Liver (tissue), 3 donors: ENCODE measurements around the gene CYBA.

Source experiments
- FOXA1 ChIP-seq: IDR thresholded peaks from 2 replicates; pipeline ENCODE4 v1.6.1; 2016; ENCODE audit warnings: antibody characterized with exemption
- GABPA ChIP-seq, 2 donors: IDR thresholded peaks in 1 of 2; conservative IDR thresholded peaks in 1 of 2; 2 replicates each; pipeline ENCODE4 v1.6.1; 2016; ENCODE audit warnings: antibody characterized with exemption in 2 of 2, mild to moderate bottlenecking in 1 of 2, moderate library complexity in 1 of 2
- RXRA ChIP-seq, 2 donors: IDR thresholded peaks; 2 replicates each; pipeline ENCODE4 v1.6.1; 2017 to 2018; ENCODE audit warnings: antibody characterized with exemption in 2 of 2, mild to moderate bottlenecking in 1 of 2
- TF ChIP-seq, protein P1 (sequence below): fragments of 150-350 bp; IDR thresholded peaks from 2 replicates; pipeline ENCODE4 v1.5.1; 2017; ENCODE audit warnings: improper control_type of control experiment, low read depth, low read length; ENCODE audit not compliant: missing input control
- TF ChIP-seq, protein P2 (sequence below): IDR thresholded peaks from 2 replicates; pipeline ENCODE4 v1.6.1; 2016; ENCODE audit warnings: antibody characterized with exemption
- TF ChIP-seq, protein P3 (sequence below): IDR thresholded peaks from 2 replicates; pipeline ENCODE4 v1.6.1; 2016; ENCODE audit warnings: antibody characterized with exemption
- donor health status: healthy.
- donor health status: healthy.

DNA sequence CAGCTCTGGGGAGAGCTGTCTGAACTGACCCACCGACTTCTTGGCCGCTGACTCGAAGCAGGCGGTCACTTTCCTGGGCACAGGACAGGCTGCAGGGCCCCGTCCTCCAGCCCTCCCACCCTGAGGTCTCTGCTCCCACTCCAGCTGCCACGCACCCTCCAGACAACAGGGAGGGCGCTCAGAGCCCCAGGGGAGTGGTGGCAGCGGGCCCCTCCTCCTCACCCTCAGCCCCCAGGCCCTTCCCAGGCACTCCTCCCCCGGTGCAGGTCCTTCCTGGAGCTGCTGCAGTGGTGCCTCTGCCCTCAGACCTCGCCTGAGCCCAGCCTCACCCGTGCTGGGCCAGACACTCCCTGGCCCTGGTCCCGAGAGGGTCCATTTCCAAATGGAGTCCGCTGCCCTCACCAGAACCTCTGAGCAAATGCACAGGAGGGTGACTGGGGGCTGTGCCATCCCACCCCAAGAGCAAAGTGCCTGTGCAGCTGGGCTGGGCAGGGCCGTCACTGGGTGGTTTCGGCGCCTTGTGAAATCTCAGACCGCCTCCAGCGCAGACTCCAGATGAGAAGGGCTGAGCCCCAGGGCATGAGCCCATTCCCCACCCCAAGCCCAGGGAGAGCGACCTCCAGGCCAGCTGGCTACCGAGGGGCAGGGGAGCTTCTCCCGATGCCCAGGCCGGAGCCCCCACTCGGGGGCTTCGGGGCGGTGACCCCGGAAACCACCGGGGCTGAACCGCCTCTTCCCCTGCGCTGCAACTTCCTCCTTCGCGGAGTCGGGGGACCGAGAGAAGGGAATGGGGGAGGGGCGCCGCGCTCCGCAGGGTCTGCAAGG is 717 bp downstream of the CYBA start:
- TF ChIP-seq, protein P1, sequence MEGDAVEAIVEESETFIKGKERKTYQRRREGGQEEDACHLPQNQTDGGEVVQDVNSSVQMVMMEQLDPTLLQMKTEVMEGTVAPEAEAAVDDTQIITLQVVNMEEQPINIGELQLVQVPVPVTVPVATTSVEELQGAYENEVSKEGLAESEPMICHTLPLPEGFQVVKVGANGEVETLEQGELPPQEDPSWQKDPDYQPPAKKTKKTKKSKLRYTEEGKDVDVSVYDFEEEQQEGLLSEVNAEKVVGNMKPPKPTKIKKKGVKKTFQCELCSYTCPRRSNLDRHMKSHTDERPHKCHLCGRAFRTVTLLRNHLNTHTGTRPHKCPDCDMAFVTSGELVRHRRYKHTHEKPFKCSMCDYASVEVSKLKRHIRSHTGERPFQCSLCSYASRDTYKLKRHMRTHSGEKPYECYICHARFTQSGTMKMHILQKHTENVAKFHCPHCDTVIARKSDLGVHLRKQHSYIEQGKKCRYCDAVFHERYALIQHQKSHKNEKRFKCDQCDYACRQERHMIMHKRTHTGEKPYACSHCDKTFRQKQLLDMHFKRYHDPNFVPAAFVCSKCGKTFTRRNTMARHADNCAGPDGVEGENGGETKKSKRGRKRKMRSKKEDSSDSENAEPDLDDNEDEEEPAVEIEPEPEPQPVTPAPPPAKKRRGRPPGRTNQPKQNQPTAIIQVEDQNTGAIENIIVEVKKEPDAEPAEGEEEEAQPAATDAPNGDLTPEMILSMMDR, result no peak
- TF ChIP-seq GABPA (IDR thresholded peaks at IDR 0.05 in 1 of 2, conservative IDR thresholded peaks at IDR 0.05 in 1 of 2), result no peak
- no peak for TF ChIP-seq RXRA (IDR thresholded peaks at IDR 0.05)
- TF ChIP-seq, protein P2, sequence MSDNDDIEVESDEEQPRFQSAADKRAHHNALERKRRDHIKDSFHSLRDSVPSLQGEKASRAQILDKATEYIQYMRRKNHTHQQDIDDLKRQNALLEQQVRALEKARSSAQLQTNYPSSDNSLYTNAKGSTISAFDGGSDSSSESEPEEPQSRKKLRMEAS, result no peak
- no peak for TF ChIP-seq FOXA1
- TF ChIP-seq, protein P3, sequence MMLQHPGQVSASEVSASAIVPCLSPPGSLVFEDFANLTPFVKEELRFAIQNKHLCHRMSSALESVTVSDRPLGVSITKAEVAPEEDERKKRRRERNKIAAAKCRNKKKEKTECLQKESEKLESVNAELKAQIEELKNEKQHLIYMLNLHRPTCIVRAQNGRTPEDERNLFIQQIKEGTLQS, result no peak
